H1 (cell line): ENCODE results near the gene RAP2A. TPM values are rescaled to one million over a fixed set of nuclear protein-coding genes. Genes with fewer than 3 reads are reported as not detected.

ENCODE experiments used
- CTCF ChIA-PET: fragments of 300-600 bp; sonication (Branson Sonifier 250); formaldehyde crosslinking; loops from one replicate; lab custom pipeline; 2021; ENCODE audit not compliant: partially characterized antibody; lab: Charles Lee
- POLR2A ChIA-PET: fragments of 300-600 bp; sonication (Branson Sonifier 250); formaldehyde crosslinking; loops from one replicate; lab custom pipeline; 2021; ENCODE audit warnings: inconsistent platforms; ENCODE audit not compliant: partially characterized antibody; lab: Charles Lee
- DNase-seq, 2 experiments: peaks; one replicate each; pipeline versions ENCODE4 v3.0.0 to v3.0.0-alpha.2; 2010 to 2022; ENCODE audit warnings: low spot score in 2 of 2, low read depth in 1 of 2, mixed read lengths in 1 of 2
- FAIRE-seq: peaks from 2 replicates; lab custom pipeline; 2011; peaks lifted over from hg19 to GRCh38; lab: Jason Lieb, UNC
- H2AFZ ChIP-seq: 2 replicates; pipeline ENCODE4 v1.8.1; 2012; ENCODE audit warnings: low read length, inconsistent platforms
- H2AK5ac ChIP-seq: 2 replicates; pipeline ENCODE4 v1.6.1; 2013; ENCODE audit warnings: low read depth, low read length
- H2BK120ac ChIP-seq: replicated peaks from 2 replicates; pipeline ENCODE3; 2013; ENCODE audit warnings: low read depth, low read length, inconsistent platforms
- H2BK12ac ChIP-seq: 2 replicates; pipeline ENCODE4 v1.6.1; 2013; ENCODE audit warnings: low read depth, low read length
- H2BK15ac ChIP-seq: 2 replicates; pipeline ENCODE4 v1.6.1; 2013; ENCODE audit warnings: low read length
- H2BK20ac ChIP-seq: 2 replicates; pipeline ENCODE4 v1.6.1; 2013; ENCODE audit warnings: low read length
- H2BK5ac ChIP-seq: 2 replicates; pipeline ENCODE4 v1.6.1; 2013; ENCODE audit warnings: low read depth, low read length
- H3K14ac ChIP-seq: 2 replicates; pipeline ENCODE4 v1.6.1; 2013; ENCODE audit warnings: inconsistent platforms; ENCODE audit not compliant: insufficient read length
- H3K18ac ChIP-seq: 2 replicates; pipeline ENCODE4 v1.6.1; 2013; ENCODE audit warnings: low read length; ENCODE audit errors: extremely low read depth
- H3K23ac ChIP-seq: 2 replicates; pipeline ENCODE4 v1.6.1; 2013; ENCODE audit warnings: inconsistent platforms; ENCODE audit not compliant: insufficient read length
- H3K23me2 ChIP-seq: 2 replicates; pipeline ENCODE4 v1.6.1; 2013; ENCODE audit warnings: low read depth, low read length
- H3K27ac ChIP-seq: 2 replicates; pipeline ENCODE4 v1.6.1; 2011; ENCODE audit warnings: low read depth, low read length, inconsistent platforms
- H3K27me3 ChIP-seq, 4 experiments: replicated peaks in 1 of 4; 1 replicate in 1 of 4; 2 replicates in 3 of 4; pipeline versions ENCODE4 v1.6.1 to v1.8.1; 2011 to 2013; ENCODE audit warnings: low read length in 3 of 4, mild to moderate bottlenecking in 3 of 4, inconsistent platforms in 2 of 4, mixed read lengths in 2 of 4, moderate library complexity in 1 of 4; ENCODE audit not compliant: control insufficient read depth in 3 of 4, insufficient read depth in 3 of 4; ENCODE audit errors: extremely low read depth in 1 of 4
- H3K36me3 ChIP-seq, 4 experiments: 2 replicates each; pipeline versions ENCODE4 v1.6.1 to v1.8.1; 2011 to 2013; ENCODE audit warnings: mild to moderate bottlenecking in 4 of 4, low read length in 3 of 4, moderate library complexity in 2 of 4, control low read depth in 1 of 4, inconsistent platforms in 1 of 4; ENCODE audit not compliant: insufficient read depth in 4 of 4, control insufficient read depth in 2 of 4
- H3K4ac ChIP-seq: replicated peaks from 2 replicates; pipeline ENCODE3; 2013; ENCODE audit warnings: low read length, low read depth, mixed read lengths, inconsistent platforms; ENCODE audit not compliant: insufficient read length
- H3K4me1 ChIP-seq, 4 experiments: replicated peaks in 1 of 4; 1 replicate in 1 of 4; 2 replicates in 3 of 4; pipeline versions ENCODE4 v1.6.1 to v1.8.1; 2011 to 2013; ENCODE audit warnings: low read length in 3 of 4, inconsistent platforms in 2 of 4, mixed read lengths in 1 of 4; ENCODE audit not compliant: insufficient read depth in 4 of 4, control insufficient read depth in 3 of 4
- H3K4me2 ChIP-seq, 2 experiments: 2 replicates each; pipeline versions ENCODE4 v1.6.1 to v1.8.1; 2011 to 2013; ENCODE audit warnings: low read depth in 2 of 2, low read length in 2 of 2, control low read depth in 1 of 2, inconsistent platforms in 1 of 2, mild to moderate bottlenecking in 1 of 2; ENCODE audit not compliant: insufficient read depth in 1 of 2
- H3K4me3 ChIP-seq, 4 experiments: fragments of 200-600, 300-600 bp in 1 of 4; sonication (generic), shearing (Covaris generic), sonication (Bioruptor Twin) in 1 of 4; 2 replicates each; pipeline versions ENCODE4 v1.5.1 to v1.8.1; 2011 to 2016; ENCODE audit warnings: low read length in 4 of 4, low read depth in 3 of 4, control low read depth in 2 of 4, inconsistent platforms in 2 of 4, mild to moderate bottlenecking in 2 of 4, mixed read lengths in 1 of 4, moderate library complexity in 1 of 4; ENCODE audit not compliant: insufficient read depth in 2 of 4; ENCODE audit errors: extremely low read depth in 1 of 4
- H3K56ac ChIP-seq: replicated peaks from 2 replicates; pipeline ENCODE3; 2013; ENCODE audit warnings: low read depth, mild to moderate bottlenecking, mixed read lengths, low read length, inconsistent platforms; ENCODE audit not compliant: insufficient read length
- H3K79me1 ChIP-seq: 2 replicates; pipeline ENCODE4 v1.6.1; 2013; ENCODE audit warnings: low read depth, low read length, control low read depth
- H3K79me2 ChIP-seq, 2 experiments: 2 replicates each; pipeline versions ENCODE4 v1.6.1 to v1.8.1; 2012 to 2013; ENCODE audit warnings: low read length in 2 of 2, mild to moderate bottlenecking in 2 of 2, inconsistent platforms in 1 of 2; ENCODE audit not compliant: insufficient read depth in 2 of 2, control insufficient read depth in 1 of 2
- H3K9ac ChIP-seq, 4 experiments: replicated peaks in 1 of 4; 1 replicate in 1 of 4; 2 replicates in 3 of 4; pipeline versions ENCODE4 v1.6.1 to v1.8.1; 2011 to 2013; ENCODE audit warnings: low read depth in 3 of 4, low read length in 3 of 4, control low read depth in 2 of 4, mild to moderate bottlenecking in 2 of 4, moderate library complexity in 2 of 4, inconsistent platforms in 1 of 4; ENCODE audit errors: extremely low read depth in 1 of 4
- H3K9me3 ChIP-seq, 2 experiments: 2 replicates each; pipeline versions ENCODE4 v1.6.1 to v1.8.1; 2012 to 2013; ENCODE audit warnings: mild to moderate bottlenecking in 2 of 2, moderate library complexity in 2 of 2, control low read depth in 1 of 2, inconsistent platforms in 1 of 2, low read depth in 1 of 2, low read length in 1 of 2, mixed read lengths in 1 of 2; ENCODE audit not compliant: insufficient read depth in 2 of 2
- H4K20me1 ChIP-seq, 2 experiments: replicated peaks in 1 of 2; 2 replicates each; pipeline versions ENCODE3 to v1.8.1; 2011 to 2013; ENCODE audit warnings: inconsistent platforms in 2 of 2, low read length in 2 of 2, mild to moderate bottlenecking in 1 of 2; ENCODE audit not compliant: insufficient read depth in 2 of 2, control insufficient read depth in 1 of 2
- H4K5ac ChIP-seq: 2 replicates; pipeline ENCODE4 v1.6.1; 2013; ENCODE audit warnings: low read length, low read depth, mixed read lengths, inconsistent platforms; ENCODE audit not compliant: insufficient read length
- H4K8ac ChIP-seq: 2 replicates; pipeline ENCODE4 v1.8.0; 2013; ENCODE audit warnings: mild to moderate bottlenecking, moderate library complexity, low read length, inconsistent platforms; ENCODE audit not compliant: insufficient read depth; ENCODE audit errors: extremely low read depth
- H4K91ac ChIP-seq: replicated peaks from 2 replicates; pipeline ENCODE3; 2013; ENCODE audit warnings: low read length, mixed read lengths, inconsistent platforms; ENCODE audit not compliant: insufficient read length
- BACH1 ChIP-seq: IDR thresholded peaks from 2 replicates; pipeline ENCODE4 v1.6.1; 2012; ENCODE audit warnings: low read length, improper control_type of control experiment
- CEBPB ChIP-seq: IDR thresholded peaks from 2 replicates; pipeline ENCODE4 v1.6.1; 2012; ENCODE audit warnings: low read depth, low read length
- EZH2 ChIP-seq: fragments of 200-600 bp; sonication (generic); IDR thresholded peaks from 2 replicates; pipeline ENCODE4 v1.7.1; 2012; ENCODE audit warnings: low read depth, mild to moderate bottlenecking, moderate library complexity, low read length, inconsistent platforms; ENCODE audit not compliant: severe bottlenecking
- GABPA ChIP-seq: IDR thresholded peaks from 2 replicates; pipeline ENCODE4 v1.6.1; 2011; ENCODE audit warnings: mild to moderate bottlenecking, low read length, moderate library complexity, borderline replicate concordance; ENCODE audit not compliant: insufficient read depth
- GTF2F1 ChIP-seq: IDR thresholded peaks from 2 replicates; pipeline ENCODE4 v1.6.1; 2012; ENCODE audit warnings: low read depth, low read length, improper control_type of control experiment, borderline replicate concordance
- KDM1A ChIP-seq: fragments of 200-600, 300-600 bp; sonication (generic); IDR thresholded peaks from 2 replicates; pipeline ENCODE4 v1.7.1; 2016; ENCODE audit warnings: mild to moderate bottlenecking, low read length, borderline replicate concordance
- NANOG ChIP-seq: IDR thresholded peaks from 2 replicates; pipeline ENCODE4 v1.6.1; 2011; ENCODE audit warnings: low read length, low read depth, mild to moderate bottlenecking, inconsistent platforms; ENCODE audit not compliant: insufficient read depth, poor library complexity, severe bottlenecking
- PHF8 ChIP-seq: fragments of 200-600 bp; sonication (generic); conservative IDR thresholded peaks from 2 replicates; pipeline ENCODE4 v1.7.1; 2012; ENCODE audit warnings: low read depth, mild to moderate bottlenecking, inconsistent platforms, low read length, moderate library complexity
- POLR2AphosphoS5 ChIP-seq: IDR thresholded peaks from 2 replicates; pipeline ENCODE4 v1.6.1; 2011; ENCODE audit warnings: low read depth, low read length
- TAF1 ChIP-seq: IDR thresholded peaks from 2 replicates; pipeline ENCODE4 v1.6.1; 2011; ENCODE audit warnings: mild to moderate bottlenecking, low read depth, low read length
- TEAD4 ChIP-seq: IDR thresholded peaks from 2 replicates; pipeline ENCODE4 v1.6.1; 2012; ENCODE audit warnings: low read depth, low read length, inconsistent platforms, mixed read lengths
- YY1 ChIP-seq: IDR thresholded peaks from 2 replicates; pipeline ENCODE4 v1.6.1; 2011; ENCODE audit warnings: low read depth, mild to moderate bottlenecking, low read length
- WGBS, 2 experiments: shearing (Covaris generic) in 1 of 2; methylation state at CpG; one replicate each; pipeline versions ENCODE4 v1.1.6 to v1.1.7; 2013 to 2015; ENCODE audit warnings: low lambda C conversion rate in 2 of 2, mixed read lengths in 2 of 2, inconsistent platforms in 1 of 2, low coverage in 1 of 2, missing lambda C conversion rate in 1 of 2; ENCODE audit not compliant: insufficient replicate concordance in 2 of 2, insufficient coverage in 1 of 2, insufficient read length in 1 of 2; ENCODE audit errors: extremely low coverage in 1 of 2, missing lambda C conversion rate in 1 of 2; 5-methylcytosine and 5-hydroxymethylcytosine counted together
- polyA plus RNA-seq, 7 experiments: library from polyadenylated mRNA; depleted of rRNA in 3 of 7; stranded (reverse) in 5 of 7; unstranded in 2 of 7; fragments of >200 nt in 5 of 7; fragments of 200-250 nt in 2 of 7; gene quantifications; 1 replicate in 5 of 7; 2 replicates in 1 of 7; 4 replicates in 1 of 7; pipeline versions ENCODE4 v1.2.1 to v1.2.3, GENCODE V29; 2011 to 2013; ENCODE audit warnings: missing spikeins in 2 of 7, mixed read lengths in 2 of 7
- total RNA-seq: library from RNA; stranded (reverse); fragmentation: NEBNext Ultra II Directional; extraction: Animal tissue kit (Norgen Biotek cat#: 25700); gene quantifications from 2 replicates; pipeline ENCODE4 v1.2.1, GENCODE V29; 2021
- TF ChIP-seq, protein P1 (sequence below), 3 experiments: IDR thresholded peaks; 1 replicate in 2 of 3; 2 replicates in 1 of 3; pipeline versions ENCODE4 v1.5.1 to v1.6.1; 2011; ENCODE audit warnings: low read length in 3 of 3, mild to moderate bottlenecking in 3 of 3, inconsistent platforms in 2 of 3, low read depth in 1 of 3, moderate library complexity in 1 of 3; ENCODE audit not compliant: insufficient read depth in 1 of 3; ENCODE audit errors: control extremely low read depth in 1 of 3

Gene RAP2A
- total and polyA plus RNA-seq, 2 of the 8 experiments (the other 6 are each of a cell fraction or from before 2014, with no cell fraction given): 8.4 to 43.4 TPM

DNA sequence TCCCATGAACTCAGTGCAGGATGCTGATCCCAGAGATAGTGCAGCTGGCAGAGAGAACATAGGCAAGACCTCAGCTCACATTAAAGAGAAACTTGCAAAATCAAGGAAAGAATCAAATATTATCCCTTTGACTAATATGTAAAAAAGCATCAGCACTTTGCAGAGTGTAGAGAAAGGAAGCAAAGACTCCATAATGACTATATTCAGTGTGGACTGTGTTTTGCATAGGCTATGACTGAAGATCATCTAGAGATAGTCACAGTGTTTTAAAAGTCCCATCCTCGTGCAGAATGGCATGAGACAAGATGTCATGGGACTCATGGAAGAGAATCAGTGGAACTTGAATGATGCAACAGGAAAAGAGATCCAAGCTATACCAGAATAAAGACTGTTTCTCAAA lies 84.0 kb downstream of the RAP2A start:
- no peak for FAIRE-seq
- H3K4me1 ChIP-seq: no peaks in the 10 kb centered on the region
- CTCF ChIA-PET: no interaction called here
- TF ChIP-seq TAF1 (no peak), BACH1 (no peak), KDM1A (no peak), GABPA (no peak), EZH2 (no peak), CEBPB (no peak), POLR2AphosphoS5 (no peak), TEAD4 (no peak), YY1 (no peak), PHF8 (no peak), NANOG (no peak), GTF2F1 (no peak)
- TF ChIP-seq, protein P1, sequence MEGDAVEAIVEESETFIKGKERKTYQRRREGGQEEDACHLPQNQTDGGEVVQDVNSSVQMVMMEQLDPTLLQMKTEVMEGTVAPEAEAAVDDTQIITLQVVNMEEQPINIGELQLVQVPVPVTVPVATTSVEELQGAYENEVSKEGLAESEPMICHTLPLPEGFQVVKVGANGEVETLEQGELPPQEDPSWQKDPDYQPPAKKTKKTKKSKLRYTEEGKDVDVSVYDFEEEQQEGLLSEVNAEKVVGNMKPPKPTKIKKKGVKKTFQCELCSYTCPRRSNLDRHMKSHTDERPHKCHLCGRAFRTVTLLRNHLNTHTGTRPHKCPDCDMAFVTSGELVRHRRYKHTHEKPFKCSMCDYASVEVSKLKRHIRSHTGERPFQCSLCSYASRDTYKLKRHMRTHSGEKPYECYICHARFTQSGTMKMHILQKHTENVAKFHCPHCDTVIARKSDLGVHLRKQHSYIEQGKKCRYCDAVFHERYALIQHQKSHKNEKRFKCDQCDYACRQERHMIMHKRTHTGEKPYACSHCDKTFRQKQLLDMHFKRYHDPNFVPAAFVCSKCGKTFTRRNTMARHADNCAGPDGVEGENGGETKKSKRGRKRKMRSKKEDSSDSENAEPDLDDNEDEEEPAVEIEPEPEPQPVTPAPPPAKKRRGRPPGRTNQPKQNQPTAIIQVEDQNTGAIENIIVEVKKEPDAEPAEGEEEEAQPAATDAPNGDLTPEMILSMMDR (IDR thresholded peaks at IDR 0.05; ENCODE audit: control extremely low read depth in 1 of 3, insufficient read depth in 1 of 3, low read depth in 1 of 3, low read length in 3 of 3): no peak

More for the DNA sequence above, 84.0 kb downstream of the RAP2A start:
- Histone ChIP-seq H3K27me3 (no peaks in the 10 kb centered on the region), H2BK12ac (no peak overlapping the region), H4K20me1 (no peaks in the 10 kb centered on the region), H3K9me3 (peaks cover 0 to 2% of the 10 kb centered on the region in 2 experiments; a peak in 1 of 4 replicates), H2BK5ac (no peak overlapping the region), H3K9ac (no peak overlapping the region), H2BK15ac (no peak overlapping the region), H3K23ac (no peak overlapping the region), H3K4me2 (no peak overlapping the region), H4K8ac (no peak overlapping the region), H2BK120ac (no peak overlapping the region), H3K56ac (no peak overlapping the region), H3K27ac (no peak overlapping the region), H3K4ac (no peak overlapping the region), H3K23me2 (no peaks in the 10 kb centered on the region), H3K14ac (no peak overlapping the region), H2BK20ac (no peak overlapping the region), H3K79me1 (no peaks in the 10 kb centered on the region), H2AFZ (no peak overlapping the region), H4K5ac (no peak overlapping the region), H2AK5ac (no peak overlapping the region), H3K79me2 (no peaks in the 10 kb centered on the region), H4K91ac (no peak overlapping the region), H3K4me3 (no peak overlapping the region), H3K36me3 (no peaks in the 10 kb centered on the region), H3K18ac (no peak overlapping the region)
- 88% methylated on average over 1 of the region's 1 CpG; no CpG with 5 or more reads in 1 of the 2 experiments for WGBS, 2 experiments
- no peak for DNase-seq
- POLR2A ChIA-PET: no interaction called here
